ENCODE data around the gene DBH.

The DBH gene

DNA sequence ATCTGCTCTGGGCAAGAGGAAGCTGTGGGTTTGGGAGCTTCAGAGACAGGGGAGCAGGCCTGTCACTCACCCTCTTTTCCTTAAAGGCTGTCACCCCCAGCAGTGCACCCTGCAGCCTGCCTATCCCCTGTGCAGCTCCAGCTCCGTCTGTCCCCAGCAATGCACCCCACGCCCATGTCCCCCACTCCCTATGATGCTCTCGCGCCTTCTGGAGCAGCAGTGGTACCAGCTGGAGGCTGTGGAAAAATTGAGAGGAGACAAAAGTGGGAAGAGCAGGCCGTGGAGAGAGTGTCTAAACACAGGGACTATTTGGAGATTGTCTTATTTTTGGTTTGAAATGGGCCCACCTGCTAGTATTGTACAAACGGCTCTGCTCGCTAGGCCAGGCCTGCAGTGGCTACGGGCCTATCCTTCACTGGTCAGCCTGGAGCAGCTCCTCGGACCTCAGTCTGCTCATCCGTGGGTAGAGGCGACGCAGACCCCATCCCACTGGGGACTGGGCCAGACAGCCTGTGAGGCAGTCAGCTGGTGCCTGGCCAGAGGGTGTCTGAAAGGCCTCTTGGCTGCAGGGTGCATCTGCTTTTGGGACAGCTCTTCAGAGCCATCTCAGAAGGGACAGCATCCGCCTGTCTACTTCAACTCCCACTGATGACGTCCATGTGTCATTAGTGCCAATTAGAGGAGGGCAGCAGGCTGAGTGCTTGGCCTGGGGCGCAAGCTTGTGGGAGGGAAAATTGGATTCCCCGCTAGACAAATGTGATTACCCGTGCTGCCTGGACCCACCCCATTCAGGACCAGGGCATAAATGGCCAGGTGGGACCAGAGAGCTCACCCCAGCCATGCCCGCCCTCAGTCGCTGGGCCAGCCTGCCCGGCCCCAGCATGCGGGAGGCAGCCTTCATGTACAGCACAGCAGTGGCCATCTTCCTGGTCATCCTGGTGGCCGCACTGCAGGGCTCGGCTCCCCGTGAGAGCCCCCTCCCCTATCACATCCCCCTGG, at the start of gene DBH:
Gene DBH, plus strand, starts transcription at position 831 of the 999 bp plus-strand sequence. Its CDS starts 9 bp downstream, at position 840.
- DNase-seq, result peak in 1 of 3 experiments; percentile 21

- no peak for DNase-seq
These were observed 49.1 kb upstream of the DBH start for GRCh38 chr9:133587051-133587450.

DNA sequence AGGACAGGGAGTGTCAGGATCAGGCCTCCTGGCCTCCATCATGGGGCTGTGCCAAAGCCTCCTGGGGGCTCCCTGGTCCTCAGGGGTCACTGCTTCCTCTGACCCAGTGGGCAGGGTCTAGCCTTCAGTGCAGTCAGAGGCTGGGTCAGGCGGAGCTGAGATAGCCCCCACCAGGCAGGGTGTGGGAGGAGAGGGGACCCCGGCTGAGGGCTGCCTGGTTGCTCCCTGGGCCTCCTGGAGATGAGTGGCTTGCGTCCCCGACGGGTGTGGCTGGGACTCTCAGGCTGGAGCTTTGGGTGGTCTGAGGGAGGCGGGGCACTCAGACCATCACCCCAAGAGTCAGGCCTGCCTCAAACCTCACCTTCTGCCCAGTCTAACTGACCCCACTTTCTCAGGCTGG, 48.7 kb upstream of the DBH start:
- no peak for DNase-seq

DNA sequence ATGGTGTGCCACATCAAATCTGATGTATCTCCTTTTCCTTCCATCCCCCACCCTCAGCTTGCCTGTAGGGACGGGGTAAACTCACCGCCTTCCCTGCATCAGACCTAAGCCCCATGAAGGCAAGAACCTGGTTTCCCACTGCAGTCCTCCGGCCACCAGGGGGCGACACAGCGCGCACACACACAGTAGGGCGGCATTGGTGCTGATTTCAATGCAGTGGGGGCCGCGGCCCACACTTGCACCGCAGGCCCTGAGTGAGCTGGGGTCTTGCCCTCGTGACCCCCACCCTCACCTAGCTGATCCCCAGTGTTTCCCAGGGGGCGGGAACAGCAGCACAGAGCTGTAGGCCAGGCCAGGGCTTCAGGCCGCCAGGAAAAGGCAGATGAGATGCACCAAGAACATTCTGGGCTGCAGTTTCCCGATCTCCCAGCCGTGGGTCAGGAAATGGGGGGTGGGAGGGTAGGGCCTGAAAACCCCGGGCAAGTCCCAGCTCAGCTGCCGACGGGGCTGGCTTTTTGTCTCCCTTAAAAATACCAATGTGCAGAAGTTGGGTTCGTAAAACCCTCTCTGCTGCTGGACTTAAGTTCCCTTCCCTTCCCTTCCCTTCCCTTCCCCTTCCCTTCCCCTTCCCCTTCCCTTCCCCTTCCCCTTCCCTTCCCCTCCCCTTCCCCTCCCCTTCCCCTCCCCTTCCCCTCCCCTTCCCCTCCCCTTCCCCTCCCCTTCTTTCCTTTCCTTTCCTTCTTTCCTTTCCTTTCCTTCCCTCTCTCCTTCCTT, 46.5 kb upstream of the DBH start:
- no peak for DNase-seq

DNA sequence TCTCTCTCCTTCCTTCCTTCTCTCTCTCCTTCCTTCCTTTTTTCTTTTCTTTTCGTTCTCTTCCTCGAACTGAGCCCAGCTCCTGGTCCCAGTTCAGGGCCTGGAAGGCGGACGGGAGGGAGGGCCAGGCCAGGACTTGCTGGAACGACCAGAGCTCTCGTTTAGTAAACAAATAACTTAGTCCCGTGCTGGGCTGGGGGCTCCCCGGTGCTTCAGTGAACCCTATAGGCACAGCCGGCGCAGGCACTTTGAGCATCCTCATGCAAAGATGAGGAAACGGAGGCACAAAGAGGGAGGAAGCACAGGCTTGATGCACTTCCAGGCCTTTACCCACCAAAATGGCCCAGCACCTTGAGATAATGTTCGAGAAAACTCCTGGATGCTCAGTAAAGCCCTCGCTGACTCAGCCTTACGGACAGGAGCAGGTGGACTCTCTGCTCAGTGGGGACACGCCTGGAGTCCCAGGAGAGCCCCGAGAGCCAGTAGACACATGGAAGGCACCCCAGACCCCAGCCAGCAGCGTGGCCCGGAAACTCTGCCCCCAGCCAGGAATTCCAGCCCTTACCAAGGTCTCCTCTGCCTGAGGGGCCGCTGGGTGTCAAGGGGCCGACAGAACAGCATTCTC, 45.8 kb upstream of the DBH start:
- DNase-seq, result no peak

- DNase-seq, result peak in 2 of 3 experiments; percentile 66 to 83
These were observed 44.9 kb upstream of the DBH start for GRCh38 chr9:133591116-133591910.

- no peak for DNase-seq
These were observed 44.2 kb upstream of the DBH start for GRCh38 chr9:133591985-133592384.

DNA sequence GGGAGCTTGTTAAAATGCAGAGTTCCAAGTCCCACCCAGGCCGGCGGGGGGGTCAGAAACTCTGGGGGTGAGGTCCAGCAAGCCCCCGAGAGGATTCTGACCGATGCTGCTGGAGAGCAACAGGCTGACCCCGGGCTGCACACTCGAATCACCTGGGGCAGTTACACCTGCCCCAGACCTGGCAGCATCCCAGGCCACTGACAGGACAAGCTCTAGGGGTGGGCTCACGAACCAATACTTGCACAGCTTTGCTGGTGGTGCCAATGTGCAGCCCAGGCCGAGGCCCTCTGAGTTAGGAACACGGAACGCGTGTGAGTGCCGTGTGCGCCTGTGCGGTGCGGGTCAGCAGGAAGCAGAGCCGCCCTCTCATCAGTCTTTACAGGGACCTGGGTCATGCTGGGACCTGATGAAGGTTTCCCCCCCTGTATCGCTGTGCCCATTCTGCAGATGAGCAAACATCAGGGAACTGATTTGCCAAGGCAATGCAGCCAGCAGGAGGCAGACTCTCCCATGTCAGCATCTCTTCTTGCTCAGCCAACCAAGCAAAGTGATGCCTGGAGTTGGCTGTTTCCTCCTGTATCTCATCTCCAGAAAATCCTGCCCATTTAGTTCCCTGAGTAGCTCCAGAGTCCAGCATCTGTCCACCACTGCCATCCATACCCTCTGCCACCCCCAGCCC, 43.3 kb upstream of the DBH start:
- no peak for DNase-seq

DNA sequence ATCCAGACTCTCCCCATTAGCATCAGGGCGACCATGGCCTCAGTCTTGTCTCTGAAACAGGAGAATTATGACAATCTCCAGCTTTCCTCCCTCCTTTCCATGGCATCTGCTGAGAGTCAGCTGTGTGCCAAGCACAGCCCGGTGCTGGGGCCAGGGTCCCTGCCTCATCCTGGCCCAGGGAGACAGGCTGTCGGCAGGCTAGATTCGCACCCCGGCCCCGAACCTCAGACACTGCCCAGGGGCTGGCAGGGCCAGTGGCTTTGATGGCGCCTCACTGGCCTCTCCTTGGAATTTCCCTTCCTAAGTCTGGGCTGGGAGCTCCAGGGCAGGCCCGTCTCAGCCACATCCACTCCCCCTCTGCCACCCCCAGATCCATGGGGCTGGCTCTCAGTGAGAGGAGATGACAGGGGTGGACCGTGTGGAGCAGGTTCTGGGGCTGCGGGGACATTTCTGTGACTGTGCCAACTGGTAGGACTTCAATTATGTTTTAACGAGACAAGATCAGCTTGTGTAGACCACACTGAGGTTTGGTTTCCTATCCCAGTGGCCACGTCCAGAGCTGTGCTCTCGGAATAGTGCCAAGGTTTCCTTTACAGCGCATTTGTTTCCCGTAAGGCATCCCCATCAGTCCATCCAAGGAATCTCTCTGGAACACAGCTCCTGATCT, 42.4 kb upstream of the DBH start:
- no peak for DNase-seq

- DNase-seq, result no peak
These were observed 41.9 kb upstream of the DBH start for GRCh38 chr9:133594310-133594709.

DNA sequence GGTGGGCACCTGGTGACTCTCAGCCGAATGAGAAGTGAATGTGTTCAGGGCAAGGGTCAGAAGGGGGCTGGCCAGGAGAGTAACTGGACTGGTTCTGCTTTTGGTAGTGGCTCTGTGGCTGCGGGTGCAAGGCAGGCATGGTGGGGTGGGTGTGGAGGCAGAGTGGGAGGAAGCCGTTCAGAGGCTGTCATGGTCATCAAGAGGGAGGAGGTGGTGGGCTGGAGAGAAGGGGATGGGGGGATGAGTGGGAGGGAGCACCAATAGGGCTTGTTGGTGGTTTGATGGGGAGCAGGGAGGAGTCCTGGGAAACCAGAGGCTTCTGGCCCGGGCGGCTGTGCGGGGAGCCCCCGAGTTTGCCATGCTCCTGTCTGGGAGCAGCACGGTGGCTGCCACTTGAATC, 40.3 kb upstream of the DBH start:
- DNase-seq, result no peak

DNA sequence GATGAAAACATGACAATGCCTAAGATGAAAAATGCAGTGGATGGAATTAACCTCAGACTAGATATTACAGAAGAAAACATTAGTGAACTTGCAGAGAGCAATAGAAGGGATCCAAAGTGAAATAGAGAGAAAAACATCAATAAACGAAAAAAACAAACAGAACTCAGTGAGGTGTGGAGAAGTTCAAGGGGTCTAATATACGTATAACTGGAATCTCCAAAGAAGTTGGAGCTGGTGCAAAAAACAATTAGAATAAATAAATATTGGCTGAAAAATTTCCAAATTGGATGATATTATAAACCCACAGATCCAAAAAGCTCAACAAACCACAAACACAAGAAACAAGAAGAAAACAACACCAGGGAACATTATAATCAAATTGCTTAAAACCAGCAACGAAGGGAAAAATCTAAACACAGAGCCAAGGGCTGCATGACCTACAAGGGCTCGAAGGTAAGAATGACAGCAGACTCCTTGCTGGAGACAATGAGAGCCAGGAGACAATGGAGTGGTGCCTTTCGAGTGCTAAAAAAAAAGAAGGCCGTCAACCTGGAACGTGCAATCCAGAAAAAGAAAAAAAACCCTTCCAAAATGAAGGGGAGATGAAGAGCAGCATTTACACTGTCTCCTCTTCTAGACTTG, 38.7 kb upstream of the DBH start:
- peak in 2 of 3 experiments; percentile 19 to 58 for DNase-seq

GRCh38 chr9:133598978-133599377, 37.2 kb upstream of the DBH start:
- no peak for DNase-seq

DNA sequence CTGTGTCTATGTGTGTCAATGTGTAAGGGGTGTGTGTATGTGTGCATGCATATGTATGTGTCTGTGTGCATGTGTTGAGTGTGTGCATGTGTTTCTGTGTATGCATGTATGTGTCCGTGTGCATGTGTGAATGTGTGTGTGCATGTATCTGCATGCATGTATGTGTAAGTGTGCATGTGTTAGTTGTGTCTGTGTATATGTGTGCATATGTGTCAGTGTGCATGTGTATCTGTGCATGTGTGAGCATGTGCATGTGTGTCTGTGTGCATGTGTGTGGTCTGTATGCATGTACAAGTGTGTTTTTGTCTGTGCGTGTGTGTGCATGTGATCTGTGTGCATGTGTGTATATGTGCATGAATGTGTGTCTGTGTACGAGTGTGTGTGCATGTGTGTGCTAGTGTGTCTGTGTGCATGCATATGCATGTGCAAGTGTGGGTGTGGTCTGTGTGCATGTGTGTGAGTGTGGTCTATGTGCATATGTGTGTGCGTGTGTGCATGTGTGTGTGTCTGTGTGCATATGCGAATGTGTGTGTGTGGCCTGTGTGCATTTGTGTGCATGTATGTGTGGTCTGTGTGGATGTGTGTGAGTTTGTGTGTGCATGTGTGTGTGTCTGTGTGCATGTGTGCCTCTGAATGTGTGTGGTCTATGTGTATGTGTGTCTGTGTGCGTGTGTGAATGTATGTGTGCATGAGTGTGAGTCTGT, 36.5 kb upstream of the DBH start:
- no peak for DNase-seq

GRCh38 chr9:133600739-133601138, 35.4 kb upstream of the DBH start:
- DNase-seq, result peak in 1 of 3 experiments; percentile 17

DNA sequence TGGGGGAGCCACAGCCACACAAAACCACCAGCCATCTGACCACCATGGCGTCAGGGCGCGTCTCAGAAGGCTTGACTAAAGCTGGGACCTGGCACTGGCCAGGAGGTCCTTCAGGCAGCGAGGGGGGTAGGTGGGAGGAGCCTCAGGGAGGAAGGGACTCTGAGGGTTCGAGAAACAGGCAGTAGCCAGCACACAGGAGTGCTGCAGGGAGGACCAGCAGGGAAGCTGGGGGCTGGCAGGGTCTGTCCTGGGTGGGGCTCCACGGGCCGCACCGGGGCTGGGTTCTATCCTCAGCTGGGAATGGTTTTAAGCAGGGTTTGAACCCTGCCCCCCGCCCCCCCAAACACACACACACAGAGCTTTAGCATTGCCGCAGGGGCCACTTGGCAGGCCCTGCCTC, 34.4 kb upstream of the DBH start:
- DNase-seq, result no peak

DNA sequence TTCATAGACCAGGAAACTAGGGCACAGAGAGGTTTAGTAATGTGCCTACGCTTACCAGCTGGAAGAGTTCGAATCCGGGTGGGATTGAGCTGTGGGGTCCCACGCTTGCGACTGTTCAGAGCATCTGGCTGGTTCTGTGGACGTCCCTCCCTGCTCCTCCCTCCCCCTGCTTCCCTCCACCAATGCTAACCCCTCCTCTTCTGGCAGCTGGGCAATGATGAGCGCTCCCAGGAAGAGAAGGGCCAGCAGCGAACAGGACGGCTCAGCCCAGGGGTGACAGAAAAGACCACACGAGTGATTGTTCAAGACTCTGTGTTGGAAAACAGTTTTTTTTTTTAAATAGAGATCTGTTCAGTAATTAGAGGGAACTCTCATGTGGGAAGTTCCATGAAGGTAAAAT, 33.9 kb upstream of the DBH start:
- peak in 2 of 3 experiments; percentile 22 to 55 for DNase-seq

DNA sequence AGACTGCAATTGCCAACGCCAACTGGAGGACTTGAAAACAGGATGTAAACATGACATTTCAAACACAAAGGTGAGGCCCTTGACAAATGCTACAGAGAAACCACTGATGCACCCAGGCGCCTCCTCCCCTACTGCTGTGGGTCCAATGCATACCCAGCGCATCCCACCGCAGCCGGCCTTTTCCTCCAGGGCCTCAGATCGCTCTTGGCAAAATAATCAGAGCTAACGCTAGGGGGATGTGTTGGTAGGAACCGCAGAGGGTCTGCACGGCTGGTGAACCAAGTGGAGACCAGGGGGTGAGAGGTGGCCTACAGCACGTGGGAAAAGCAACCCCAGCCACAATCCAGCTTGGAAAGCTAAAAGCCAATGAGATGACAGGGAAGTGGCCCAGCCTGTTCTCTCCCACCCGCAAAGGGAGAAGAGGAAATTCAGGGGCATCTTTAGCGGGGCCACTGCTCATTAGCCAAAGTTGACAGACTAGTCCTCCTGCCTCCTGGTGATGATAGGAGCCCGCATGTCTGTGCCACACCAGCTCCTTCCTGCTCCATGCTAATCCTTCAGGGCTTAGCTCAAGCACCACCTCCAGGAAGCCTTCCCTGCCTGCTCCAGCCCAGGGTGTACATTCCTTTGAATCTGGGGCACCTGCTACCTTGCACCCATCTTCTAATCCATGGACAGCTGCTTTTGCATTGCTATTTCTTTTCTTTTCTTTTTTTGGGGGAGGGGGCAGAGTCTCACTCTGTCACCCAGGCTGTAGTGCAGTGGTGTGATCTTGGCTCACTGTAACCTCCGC, 32.8 kb upstream of the DBH start:
- DNase-seq, result peak in 2 of 3 experiments; percentile 73 to 83

DNA sequence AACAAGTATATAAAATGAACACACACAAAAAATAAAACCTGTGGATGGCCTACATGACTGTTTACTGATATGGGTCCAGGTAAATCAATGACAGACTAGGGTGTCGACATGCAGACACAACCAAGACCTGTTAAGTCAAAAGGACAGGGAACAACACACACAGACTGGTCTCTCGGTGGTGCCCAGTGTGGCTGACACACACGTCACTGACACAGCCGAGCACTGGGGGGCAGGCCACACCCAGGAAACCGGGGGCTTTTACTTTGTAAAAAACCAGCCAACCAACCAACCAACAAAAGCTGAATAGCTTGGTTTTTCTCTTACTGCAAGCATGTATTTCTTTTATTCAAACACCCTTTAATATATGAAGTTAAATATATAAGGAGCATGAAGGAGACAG, 31.9 kb upstream of the DBH start:
- DNase-seq, result peak in 2 of 3 experiments; percentile 16 to 60
